Endodermal cell (in vitro differentiated cells): ENCODE measurements around the gene PANX1. TPM values are rescaled to one million over a fixed set of nuclear protein-coding genes. Genes with fewer than 3 reads are reported as not detected.

ENCODE experiments used
- DNase-seq: peaks from one replicate; pipeline ENCODE4 v3.0.0-alpha.2; 2017
- H3K27ac ChIP-seq: 2 replicates; pipeline ENCODE4 v1.5.1; 2013; ENCODE audit warnings: mild to moderate bottlenecking, low read depth, low read length, moderate library complexity
- H3K27me3 ChIP-seq: 2 replicates; pipeline ENCODE4 v1.6.1; 2013; ENCODE audit warnings: mild to moderate bottlenecking, low read length, moderate library complexity; ENCODE audit not compliant: insufficient read depth, control insufficient read depth, poor library complexity, severe bottlenecking
- H3K36me3 ChIP-seq: 2 replicates; pipeline ENCODE4 v1.7.0; 2013; ENCODE audit warnings: mild to moderate bottlenecking, low read length, moderate library complexity; ENCODE audit not compliant: control insufficient read depth, insufficient read depth
- H3K4me1 ChIP-seq: one replicate; pipeline ENCODE4 v1.7.0; 2013; ENCODE audit warnings: low read length; ENCODE audit not compliant: control insufficient read depth, insufficient read depth
- H3K4me3 ChIP-seq: 2 replicates; pipeline ENCODE4 v1.5.1; 2013; ENCODE audit warnings: mild to moderate bottlenecking, low read length, moderate library complexity
- H3K9ac ChIP-seq: 2 replicates; pipeline ENCODE4 v1.6.1; 2013; ENCODE audit warnings: mild to moderate bottlenecking, low read length, moderate library complexity; ENCODE audit not compliant: poor library complexity, severe bottlenecking; ENCODE audit errors: extremely low read depth
- H3K9me3 ChIP-seq: 2 replicates; pipeline ENCODE4 v1.6.1; 2013; ENCODE audit warnings: mild to moderate bottlenecking, low read length, moderate library complexity; ENCODE audit not compliant: control insufficient read depth
- H3K27ac Mint-ChIP-seq: 2 replicates; pipeline ENCODE4 v1.8.0; 2020; ENCODE audit warnings: mixed read lengths
- H3K27me3 Mint-ChIP-seq: 2 replicates; pipeline ENCODE4 v1.8.0; 2021; ENCODE audit warnings: mild to moderate bottlenecking, mixed read lengths; ENCODE audit not compliant: insufficient read depth
- H3K36me3 Mint-ChIP-seq: 2 replicates; pipeline ENCODE4 v1.8.0; 2020; ENCODE audit warnings: low read depth, mixed read lengths
- H3K4me1 Mint-ChIP-seq: 2 replicates; pipeline ENCODE4 v1.8.0; 2020; ENCODE audit warnings: mixed read lengths
- H3K4me3 Mint-ChIP-seq: 2 replicates; pipeline ENCODE4 v1.8.0; 2020; ENCODE audit warnings: mild to moderate bottlenecking, moderate library complexity, mixed read lengths
- H3K9me3 Mint-ChIP-seq: 2 replicates; pipeline ENCODE4 v1.8.0; 2020; ENCODE audit warnings: mild to moderate bottlenecking, mixed read lengths
- CTCF ChIP-seq: fragments of 200-600 bp; sonication (generic); conservative IDR thresholded peaks from 2 replicates; pipeline ENCODE4 v1.5.0; 2021; ENCODE audit warnings: antibody characterized with exemption, mild to moderate bottlenecking
- WGBS, 2 experiments: methylation state at CpG; one replicate each; pipeline versions ENCODE4 v1.1.5 to v1.1.7; 2013; ENCODE audit warnings: missing lambda C conversion rate in 2 of 2, mixed read lengths in 1 of 2; ENCODE audit not compliant: insufficient coverage in 1 of 2, insufficient read length in 1 of 2; 5-methylcytosine and 5-hydroxymethylcytosine counted together
- long read RNA-seq, 4 experiments: library from polyadenylated mRNA in 2 of 4; library from RNA in 1 of 4; library from capped mRNA in 1 of 4; stranded (forward) in 3 of 4; unstranded in 1 of 4; transcript quantifications; one replicate each; pipeline ENCODE4 v2.0.0, GENCODE V29; 2020 to 2021; ENCODE audit warnings: inconsistent platforms in 1 of 4
- polyA plus RNA-seq, 2 experiments: library from polyadenylated mRNA; stranded (reverse); fragments of 50-300 nt; gene quantifications; one replicate each; pipeline ENCODE4 v1.2.3, GENCODE V29; 2013
- total RNA-seq, 2 donors: library from RNA; stranded (reverse); fragmentation: NEBNext Ultra II Directional in 1 of 2; extraction: Animal tissue kit (Norgen Biotek cat#: 25700) in 1 of 2; gene quantifications; 2 replicates in 1 of 2; 3 replicates in 1 of 2; pipeline ENCODE4 v1.2.1, GENCODE V29; 2021

The PANX1 gene, protein sequence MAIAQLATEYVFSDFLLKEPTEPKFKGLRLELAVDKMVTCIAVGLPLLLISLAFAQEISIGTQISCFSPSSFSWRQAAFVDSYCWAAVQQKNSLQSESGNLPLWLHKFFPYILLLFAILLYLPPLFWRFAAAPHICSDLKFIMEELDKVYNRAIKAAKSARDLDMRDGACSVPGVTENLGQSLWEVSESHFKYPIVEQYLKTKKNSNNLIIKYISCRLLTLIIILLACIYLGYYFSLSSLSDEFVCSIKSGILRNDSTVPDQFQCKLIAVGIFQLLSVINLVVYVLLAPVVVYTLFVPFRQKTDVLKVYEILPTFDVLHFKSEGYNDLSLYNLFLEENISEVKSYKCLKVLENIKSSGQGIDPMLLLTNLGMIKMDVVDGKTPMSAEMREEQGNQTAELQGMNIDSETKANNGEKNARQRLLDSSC
- total RNA-seq, result 10 to 100 TPM; 19.4 to 21.0 TPM
- polyA plus RNA-seq (2013, experiment 1 of 2), result 32.9 TPM
- 30.0 TPM for polyA plus RNA-seq (2013, experiment 2 of 2)
- long read RNA-seq, experiment 1, partial matches to known transcripts, result 0 of 8 reads
- long read RNA-seq, experiment 1, other reads (novel, unspliced or antisense), result 4 of 8 reads
- long read RNA-seq, experiment 2, transcript PANX1-201 (5 exons, 2,769 nt), result major isoform, 25 of 38 reads
- long read RNA-seq, experiment 2, partial matches to known transcripts, result 0 of 38 reads
- long read RNA-seq, experiment 2, other reads (novel, unspliced or antisense), result 13 of 38 reads
- long read RNA-seq, experiment 3, transcript PANX1-201 (5 exons, 2,769 nt), result major isoform, 66 of 74 reads
- long read RNA-seq, experiment 3, partial matches to known transcripts, result 2 of 74 reads
- long read RNA-seq, experiment 3, other reads (novel, unspliced or antisense), result 6 of 74 reads
- long read RNA-seq, experiment 4, partial matches to known transcripts, result 2 of 3 reads
- long read RNA-seq, experiment 4, other reads (novel, unspliced or antisense), result 0 of 3 reads

GRCh38 chr11:94128746-94129511 is at the start of gene PANX1:
Gene PANX1 (plus strand): TSS chr11:94128841. CDS start chr11:94129313, 472 bp downstream.
- Mint-ChIP-seq H3K36me3 (no peaks in the 10 kb centered on the region), H3K27ac (peak within 1 kb of the TSS; percentile 98), H3K9me3 (peaks cover 3% of the 10 kb centered on the region), H3K27me3 (peaks cover 5% of the 10 kb centered on the region), H3K4me3 (no peak within 1 kb of the TSS), H3K4me1 (peaks cover 7% of the 10 kb centered on the region)
- 0% methylated on average over 45 to 92 of the region's 92 CpGs for WGBS, 2 experiments
- peak within 1 kb of the TSS; percentile 94 for H3K4me3 ChIP-seq
- TF ChIP-seq CTCF, result no peak
- H3K4me1 ChIP-seq, result peaks cover 7% of the 10 kb centered on the region
- peak within 1 kb of the TSS; percentile 97 for H3K27ac ChIP-seq
- no peaks in the 10 kb centered on the region for H3K36me3 ChIP-seq
- no peaks in the 10 kb centered on the region for H3K27me3 ChIP-seq
- peak; percentile 91 for DNase-seq
- peak within 1 kb of the TSS; percentile 88 for H3K9ac ChIP-seq
- no peaks in the 10 kb centered on the region for H3K9me3 ChIP-seq

GRCh38 chr11:94084164-94084563 is 44.5 kb upstream of the PANX1 start:
- no peak overlapping the region for H3K4me3 ChIP-seq
- H3K4me3 Mint-ChIP-seq, result no peak overlapping the region
- TF ChIP-seq CTCF, result no peak

GRCh38 chr11:94088906-94089305 is 39.7 kb upstream of the PANX1 start:
- Mint-ChIP-seq H3K4me1 (no peaks in the 10 kb centered on the region), H3K4me3 (no peak overlapping the region), H3K36me3 (no peaks in the 10 kb centered on the region), H3K9me3 (no peaks in the 10 kb centered on the region), H3K27ac (no peak overlapping the region), H3K27me3 (peaks cover 6% of the 10 kb centered on the region)
- no peaks in the 10 kb centered on the region for H3K36me3 ChIP-seq
- H3K27me3 ChIP-seq, result no peaks in the 10 kb centered on the region
- 97 to 100% methylated on average over 2 to 21 of the region's 21 CpGs for WGBS, 2 experiments
- no peak for DNase-seq
- H3K9me3 ChIP-seq, result no peaks in the 10 kb centered on the region
- no peaks in the 10 kb centered on the region for H3K4me1 ChIP-seq
- TF ChIP-seq CTCF, result no peak
- no peak overlapping the region for H3K4me3 ChIP-seq
- H3K9ac ChIP-seq, result no peak overlapping the region
- no peak overlapping the region for H3K27ac ChIP-seq

More at GRCh38 chr11:94084164-94084563, 44.5 kb upstream of the PANX1 start:
- H3K4me1 ChIP-seq, result no peaks in the 10 kb centered on the region
- no peak overlapping the region for H3K9ac ChIP-seq
- no peaks in the 10 kb centered on the region for H3K9me3 ChIP-seq
- H3K4me1 Mint-ChIP-seq, result no peaks in the 10 kb centered on the region
- no peaks in the 10 kb centered on the region for H3K36me3 Mint-ChIP-seq
- WGBS, 2 experiments, result no CpG with 5 or more reads among the region's 1 CpG
- no peaks in the 10 kb centered on the region for H3K9me3 Mint-ChIP-seq
- no peaks in the 10 kb centered on the region for H3K36me3 ChIP-seq
- no peaks in the 10 kb centered on the region for H3K27me3 ChIP-seq
- H3K27ac ChIP-seq, result no peak overlapping the region
- H3K27me3 Mint-ChIP-seq, result peaks cover 4% of the 10 kb centered on the region
- no peak overlapping the region for H3K27ac Mint-ChIP-seq
- no peak for DNase-seq
